GM21723 (cell line): Measurements from ENCODE around the gene FOXO6.

Source experiments
- ATAC-seq: cut with Tn5 transposase; IDR thresholded peaks from one replicate; pipeline ENCODE4 v1.9.1; 2021; ENCODE audit warnings: mild to moderate bottlenecking, moderate library complexity; ENCODE audit not compliant: unreplicated experiment

The FOXO6 gene

GRCh38 chr1:41350055-41350378 lies 11.2 kb upstream of the FOXO6 start:
- no peak for ATAC-seq

DNA sequence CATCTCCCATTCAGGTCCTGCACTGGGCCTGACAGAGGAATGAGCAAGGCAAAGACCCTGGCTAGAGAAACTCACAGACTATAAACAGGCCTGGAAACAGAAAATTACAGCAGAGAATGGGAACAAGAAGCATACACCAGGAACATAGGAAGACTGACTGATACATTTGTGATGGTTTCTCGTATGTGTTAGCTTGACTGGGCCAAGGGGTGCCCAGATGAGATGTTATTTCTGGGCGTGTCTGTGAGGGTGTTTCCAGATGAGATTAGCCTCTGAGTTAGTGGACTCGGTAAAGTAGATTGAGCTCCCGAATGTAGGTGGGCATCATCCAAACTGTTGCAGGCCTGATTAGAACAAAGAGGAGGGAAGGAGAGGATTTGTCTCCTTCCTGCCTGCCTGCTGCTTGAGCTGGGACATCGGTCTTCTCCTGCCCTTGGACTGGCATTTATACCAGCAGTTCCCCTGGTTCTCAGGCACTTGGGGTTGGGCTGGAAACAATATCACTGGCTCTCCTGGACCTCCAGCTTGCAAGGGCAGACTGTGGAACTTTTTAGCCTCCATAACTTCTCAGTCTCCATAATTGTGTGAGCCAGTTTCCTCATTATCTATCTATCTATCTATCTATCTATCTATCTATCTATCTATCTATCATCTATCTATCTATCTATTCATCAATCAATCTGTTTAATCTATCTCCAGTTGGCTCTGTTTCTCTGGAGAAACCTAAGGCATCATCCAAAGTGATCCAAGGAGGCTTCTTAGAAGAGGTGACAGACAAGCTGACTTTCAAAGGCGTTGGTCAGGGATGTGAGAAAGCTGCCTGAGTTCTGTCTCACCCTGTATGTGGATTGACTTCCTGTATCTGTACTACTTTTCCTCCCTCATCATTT lies 9.7 kb upstream of the FOXO6 start:
- ATAC-seq = no peak

DNA sequence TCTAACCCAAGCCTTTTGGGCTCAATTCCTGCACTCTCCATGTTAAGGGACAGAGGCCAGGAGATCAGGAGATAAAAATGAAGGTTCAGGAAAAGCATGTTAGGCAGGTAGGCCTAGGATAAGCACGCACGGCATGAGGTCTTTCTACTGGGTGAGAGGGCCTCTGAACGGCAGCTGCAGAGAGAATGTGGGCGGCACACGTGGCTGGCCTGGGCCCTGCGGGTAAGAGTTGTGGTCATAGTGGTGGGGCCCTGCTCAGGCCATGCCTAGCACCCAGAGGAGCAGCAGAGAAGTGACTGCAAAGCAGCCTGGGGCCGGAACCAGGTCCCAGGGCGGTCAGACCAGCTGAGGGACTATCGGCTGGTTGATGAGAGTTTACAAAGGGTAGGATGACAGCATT lies 7.5 kb upstream of the FOXO6 start:
- ATAC-seq = peak; percentile 70

DNA sequence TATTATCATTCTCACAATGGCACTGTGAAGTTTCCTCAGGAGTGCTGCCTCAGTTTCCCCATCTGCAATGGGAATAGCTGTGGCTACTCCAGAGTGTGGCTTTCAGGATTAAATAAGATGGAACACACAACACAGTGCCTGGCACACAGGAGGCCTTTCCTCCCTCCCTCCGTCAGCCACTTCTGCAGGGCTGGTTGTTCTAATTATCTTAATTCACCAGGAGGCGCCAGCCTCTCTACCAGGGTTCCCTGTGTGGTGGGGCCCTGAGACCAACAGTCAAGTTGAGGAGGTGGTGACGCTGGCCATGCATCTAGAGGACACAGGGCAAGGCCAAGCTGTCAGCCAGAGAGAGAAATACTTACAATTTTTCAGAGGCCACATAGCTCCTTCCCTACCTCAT lies 6.3 kb upstream of the FOXO6 start:
- no peak for ATAC-seq

DNA sequence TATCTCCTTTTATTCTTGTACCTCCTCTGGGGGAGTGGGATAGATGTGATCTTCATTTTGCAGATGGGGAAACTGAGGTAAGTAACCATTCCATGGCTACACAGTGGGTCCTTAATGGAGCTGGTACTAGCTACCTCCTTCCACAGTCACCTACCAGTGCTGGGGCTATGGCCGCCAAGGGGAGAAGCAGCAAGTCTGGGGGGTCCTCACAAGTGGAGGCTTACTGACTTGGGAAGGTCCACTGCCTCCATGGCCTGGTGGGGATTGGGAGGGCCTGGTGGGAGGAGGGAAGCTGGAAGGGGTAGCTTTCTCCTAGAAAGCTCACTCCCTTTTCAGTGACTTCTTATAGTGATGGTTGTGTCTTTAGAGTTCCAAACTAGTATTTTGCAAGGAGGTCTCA lies 5.9 kb upstream of the FOXO6 start:
- ATAC-seq = no peak

- ATAC-seq = no peak
Observed at GRCh38 chr1:41355761-41356160, 5.5 kb upstream of the FOXO6 start.

GRCh38 chr1:41356752-41357151 lies 4.5 kb upstream of the FOXO6 start:
- ATAC-seq = no peak

DNA sequence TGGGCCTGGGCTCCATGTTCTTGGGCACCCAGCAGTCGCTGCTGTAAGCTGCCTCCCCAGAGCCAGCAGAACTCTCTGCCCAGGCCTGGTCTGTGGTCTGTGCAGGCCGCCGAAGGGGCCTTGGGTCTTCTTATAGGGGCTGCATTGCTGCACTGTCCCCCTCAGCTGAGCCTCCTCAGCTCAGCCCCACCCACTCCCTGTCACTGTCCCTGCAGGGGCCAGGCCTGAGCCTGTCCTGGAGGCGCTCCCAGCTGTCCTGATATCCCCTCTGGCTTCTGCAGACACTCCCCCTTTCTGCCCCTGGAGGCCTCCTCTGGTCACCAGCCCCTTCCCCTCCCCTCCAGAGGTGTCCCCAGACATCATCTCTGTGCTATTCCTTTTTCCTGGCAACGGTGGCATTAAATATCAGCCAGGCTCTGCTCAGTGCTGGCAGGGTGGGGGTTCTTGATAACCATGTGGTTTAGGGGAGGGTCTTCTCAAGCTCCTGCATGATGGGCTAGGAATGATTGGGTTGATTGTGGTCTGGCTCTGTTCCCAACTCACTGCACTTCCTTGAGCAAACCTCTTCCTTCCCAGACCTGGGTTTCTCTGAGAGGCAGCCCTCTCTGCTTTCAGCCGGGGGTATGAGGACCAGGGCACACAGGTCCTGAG lies 3.7 kb upstream of the FOXO6 start:
- ATAC-seq = no peak

DNA sequence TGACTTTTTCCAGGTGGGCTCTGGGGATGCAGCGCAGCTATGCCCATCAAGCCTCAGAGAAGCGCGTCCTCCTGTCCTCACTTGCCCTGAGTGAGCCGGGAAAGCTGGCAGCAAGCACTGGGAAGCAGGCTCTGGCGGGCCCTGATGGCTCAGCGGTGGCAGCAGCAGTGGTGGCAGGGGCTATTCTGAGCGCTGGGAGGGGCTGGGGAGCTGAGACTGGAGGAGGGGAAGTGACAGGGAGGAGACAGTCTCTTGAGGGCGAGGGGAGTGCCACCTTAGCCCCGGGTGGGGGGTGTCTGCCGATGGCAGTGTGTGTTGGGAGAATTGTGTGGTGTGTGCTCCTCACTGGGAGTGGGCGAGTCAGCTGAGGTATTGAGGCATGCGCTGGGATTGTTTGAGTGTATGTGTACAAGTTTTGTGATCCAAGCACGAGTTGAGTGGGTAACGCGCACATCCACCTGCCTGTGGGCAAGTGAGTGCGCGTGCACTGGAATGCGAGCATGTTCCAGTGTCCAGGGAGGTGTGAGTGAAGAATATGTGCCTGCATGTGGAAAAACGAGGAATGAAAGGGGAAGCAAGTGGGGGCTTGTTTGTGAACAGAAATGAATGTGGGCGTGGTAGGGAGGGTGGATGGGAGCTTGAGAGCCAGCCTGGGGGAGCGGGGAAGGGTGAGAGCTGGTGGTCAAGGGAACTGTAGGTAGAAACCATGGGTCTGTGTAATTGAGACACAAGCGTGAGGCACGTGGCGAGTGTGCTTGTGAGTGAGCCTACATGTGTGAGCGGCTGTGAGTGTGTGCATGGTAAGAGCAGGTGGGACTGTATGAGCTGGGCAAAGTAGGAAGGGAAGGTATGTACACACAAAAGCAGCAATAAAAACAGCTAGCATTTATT lies 2.9 kb upstream of the FOXO6 start:
- no peak for ATAC-seq

DNA sequence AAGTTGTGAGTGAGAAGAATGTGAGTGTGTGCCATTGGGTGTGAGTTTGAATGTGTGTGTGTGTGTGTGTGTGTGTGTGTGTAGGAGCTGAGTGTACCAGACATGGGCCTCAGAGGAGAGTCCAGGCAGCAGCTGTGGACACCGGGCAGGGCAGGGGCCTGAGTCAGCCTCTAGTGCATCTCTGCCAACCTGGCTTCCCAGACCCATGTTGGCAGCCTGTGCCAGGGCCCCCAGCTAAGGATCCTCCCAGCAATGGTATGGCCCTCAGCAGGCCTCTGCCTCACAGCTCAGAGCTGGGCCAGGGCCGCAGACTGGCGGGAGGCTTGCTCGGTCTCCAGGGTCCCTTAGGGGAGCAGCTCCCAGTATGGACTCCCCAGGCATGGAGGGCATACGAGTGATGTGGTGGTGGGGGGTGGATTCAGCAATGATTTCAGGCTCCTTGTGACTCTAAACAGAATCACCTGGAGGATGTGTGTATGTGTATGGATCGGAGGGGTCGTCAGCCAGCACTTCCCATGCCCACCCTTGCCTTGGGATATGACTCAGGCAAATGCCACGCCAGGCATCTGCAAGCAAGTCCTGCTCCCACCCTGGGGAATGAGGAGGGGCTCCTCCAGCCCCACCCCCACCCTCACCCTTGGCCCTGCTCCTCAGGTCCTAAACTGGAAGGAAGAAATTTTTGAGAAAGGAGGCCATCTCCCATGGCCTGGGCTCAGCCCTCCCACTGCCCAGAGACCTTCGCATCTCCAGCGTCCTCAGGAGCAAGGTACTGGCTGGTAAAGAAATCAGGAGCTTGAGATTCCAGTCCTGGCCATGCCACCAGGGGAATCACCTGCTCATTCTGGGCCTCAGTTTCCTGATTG lies 1.8 kb upstream of the FOXO6 start:
- ATAC-seq = no peak

GRCh38 chr1:41360074-41360785 lies 1.0 kb upstream of the FOXO6 start:
- ATAC-seq = no peak

GRCh38 chr1:41361495-41362356 lies 492 bp downstream of the FOXO6 start:
- peak; percentile 16 for ATAC-seq

DNA sequence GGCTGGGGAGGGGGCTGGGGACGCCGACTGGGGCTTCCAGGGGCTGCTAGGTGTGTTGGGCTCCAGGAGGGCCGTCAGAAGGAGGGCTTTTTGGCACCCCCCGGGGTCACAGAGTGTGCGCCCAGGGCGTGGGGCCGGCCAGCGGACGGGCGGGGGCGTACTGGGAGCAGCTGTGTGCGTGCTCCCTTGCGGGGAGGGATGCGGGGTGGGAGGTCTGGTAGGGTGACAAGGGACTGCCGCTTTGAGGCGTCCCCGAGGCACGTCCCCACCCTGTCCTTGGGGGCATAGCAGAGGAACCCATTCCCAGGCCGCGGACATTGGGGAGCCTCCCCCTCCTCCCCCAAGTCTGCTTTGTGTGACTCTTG lies 1.1 kb downstream of the FOXO6 start:
- ATAC-seq = no peak

- no peak for ATAC-seq
Observed at GRCh38 chr1:41362749-41363590, 1.7 kb downstream of the FOXO6 start.

DNA sequence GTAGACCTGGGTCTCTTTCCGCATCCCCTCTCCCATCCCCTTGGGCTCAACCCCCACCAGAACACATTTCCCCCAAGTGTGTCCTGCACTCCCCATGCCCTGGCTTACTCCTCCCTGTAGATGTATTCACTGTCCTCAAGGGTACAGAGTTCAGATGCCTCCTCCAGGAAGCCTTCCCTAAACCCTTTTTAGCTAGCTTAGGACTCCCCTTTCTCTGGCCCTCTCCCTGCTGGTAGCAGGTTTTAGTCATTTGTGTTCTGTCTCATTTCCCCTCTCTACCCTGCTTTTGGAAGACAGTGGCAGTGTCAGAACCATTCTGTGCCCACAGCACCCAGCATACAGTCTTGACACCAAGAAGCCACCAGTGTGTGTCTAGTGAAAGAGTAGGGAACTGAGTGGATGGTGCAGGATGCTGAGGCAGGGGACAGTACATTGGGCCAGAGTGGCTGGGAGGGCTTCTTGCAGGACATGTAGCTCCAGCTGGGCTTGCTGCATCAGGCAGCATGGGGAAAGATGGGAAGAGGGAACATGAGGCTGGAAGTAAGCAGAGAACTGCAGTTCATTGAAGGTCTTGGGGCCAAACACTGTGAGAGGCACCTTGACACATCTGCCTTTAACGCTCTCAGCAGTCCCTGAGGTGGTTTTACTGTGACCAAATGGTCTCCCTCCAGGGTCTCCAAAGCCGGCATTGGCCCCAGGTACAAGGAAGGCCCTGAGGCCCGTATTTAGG lies 2.5 kb downstream of the FOXO6 start:
- ATAC-seq = no peak

GRCh38 chr1:41364442-41365319 lies 3.4 kb downstream of the FOXO6 start:
- no peak for ATAC-seq

DNA sequence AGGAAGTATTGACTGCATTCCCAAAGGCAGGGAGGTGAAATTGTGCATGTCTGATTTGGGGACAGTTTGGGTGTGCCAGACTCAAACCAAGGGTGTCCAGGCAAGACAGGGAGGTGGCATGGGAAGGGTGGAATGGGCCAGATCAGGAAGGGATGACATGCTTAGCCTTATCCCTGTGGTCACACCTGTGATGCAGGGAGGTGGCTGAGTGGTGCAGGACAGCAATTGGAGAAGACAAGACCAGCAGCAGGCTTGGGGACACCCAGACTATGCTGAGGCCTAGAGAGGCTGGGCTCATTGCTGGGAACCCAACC lies 4.0 kb downstream of the FOXO6 start:
- no peak for ATAC-seq
